ENCODE results near the gene H2BK1. TPM values are rescaled to one million over a fixed set of nuclear protein-coding genes. Genes with fewer than 3 reads are reported as not detected.

The H2BK1 gene
- not detected in 2 replicates for total RNA-seq

- TF ChIP-seq CTCF (IDR thresholded peaks at IDR 0.05; ENCODE audit: insufficient read depth, low read depth, low read length) = no peak
- DNase-seq (ENCODE audit: low read depth) = no peak
- H3K4me3 ChIP-seq (ENCODE audit: low read depth, low read length) = no peak within 1 kb of the TSS
These were observed at the start of gene H2BK1 for GRCh38 chr7:151210087-151210854. H2BK1 (minus strand) TSS chr7:151210488; CDS start chr7:151210318, 170 bp downstream.

GRCh38 chr7:151257990-151258389 lies 47.7 kb upstream of the H2BK1 start:
- DNase-seq (ENCODE audit: low read depth) = no peak
- H3K4me3 ChIP-seq (ENCODE audit: low read depth, low read length) = no peak overlapping the region
- TF ChIP-seq CTCF (IDR thresholded peaks at IDR 0.05; ENCODE audit: insufficient read depth, low read depth, low read length) = no peak

GRCh38 chr7:151256410-151257045 lies 46.2 kb upstream of the H2BK1 start:
- no peak for DNase-seq (ENCODE audit: low read depth)

GRCh38 chr7:151255390-151255789 lies 45.1 kb upstream of the H2BK1 start:
- no peak for TF ChIP-seq CTCF (IDR thresholded peaks at IDR 0.05; ENCODE audit: insufficient read depth, low read depth, low read length)
- DNase-seq (ENCODE audit: low read depth) = no peak
- no peak overlapping the region for H3K4me3 ChIP-seq (ENCODE audit: low read depth, low read length)

More at GRCh38 chr7:151256410-151257045, 46.2 kb upstream of the H2BK1 start:
- TF ChIP-seq CTCF (IDR thresholded peaks at IDR 0.05; ENCODE audit: insufficient read depth, low read depth, low read length) = no peak
- H3K4me3 ChIP-seq (ENCODE audit: low read depth, low read length) = no peak overlapping the region

GRCh38 chr7:151254851-151255250 lies 44.6 kb upstream of the H2BK1 start:
- no peak for TF ChIP-seq CTCF (IDR thresholded peaks at IDR 0.05; ENCODE audit: insufficient read depth, low read depth, low read length)
- H3K4me3 ChIP-seq (ENCODE audit: low read depth, low read length) = no peak overlapping the region
- no peak for DNase-seq (ENCODE audit: low read depth)

GRCh38 chr7:151254316-151254715 lies 44.0 kb upstream of the H2BK1 start:
- DNase-seq (ENCODE audit: low read depth) = no peak
- TF ChIP-seq CTCF (IDR thresholded peaks at IDR 0.05; ENCODE audit: insufficient read depth, low read depth, low read length) = no peak
- no peak overlapping the region for H3K4me3 ChIP-seq (ENCODE audit: low read depth, low read length)
